ENCODE measurements around the gene IFT81.

- TF ChIP-seq CTCF (IDR thresholded peaks at IDR 0.05; ENCODE audit: borderline replicate concordance, extremely low read depth, low read length, poor library complexity, severe bottlenecking) (no peak), EZH2 (IDR thresholded peaks at IDR 0.05; ENCODE audit: borderline replicate concordance, low read depth, low read length, severe bottlenecking) (no peak)
These were observed 47.0 kb downstream of the IFT81 start for GRCh38 chr12:110171186-110171538.

Measured in DND-41 (cell line).